NCI-H2227 (cell line): ENCODE data around the gene ARMH3.
"Not testable (repeated sequence)": the region's sequence is repeated elsewhere in the genome, so short reads cannot be mapped to it uniquely, and the experiment has no call there.

Experiments used
- DNase-seq: peaks from one replicate; lab custom pipeline; 2025; ENCODE audit not compliant: unreplicated experiment; lab: John Stamatoyannopoulos, UW

ARMH3 gene

GRCh38 chr10:102046095-102046494 is 9.9 kb downstream of the ARMH3 start:
- no peak for DNase-seq

- DNase-seq = no peak
Observed at GRCh38 chr10:102045292-102045691, 10.7 kb downstream of the ARMH3 start.

- no peak for DNase-seq
Observed at GRCh38 chr10:102040305-102041050, 15.5 kb downstream of the ARMH3 start.

GRCh38 chr10:102038410-102038809 is 17.6 kb downstream of the ARMH3 start:
- no peak for DNase-seq

GRCh38 chr10:102035807-102036206 is 20.2 kb downstream of the ARMH3 start:
- DNase-seq = not testable (repeated sequence)

GRCh38 chr10:102033787-102034186 is 22.2 kb downstream of the ARMH3 start:
- DNase-seq = no peak

GRCh38 chr10:102027261-102027660 is 28.7 kb downstream of the ARMH3 start:
- DNase-seq = no peak

- no peak for DNase-seq
Observed at GRCh38 chr10:102024799-102025198, 31.2 kb downstream of the ARMH3 start.

GRCh38 chr10:102020938-102021337 is 35.0 kb downstream of the ARMH3 start:
- no peak for DNase-seq

GRCh38 chr10:102017295-102017694 is 38.7 kb downstream of the ARMH3 start:
- no peak for DNase-seq

- no peak for DNase-seq
Observed at GRCh38 chr10:102016416-102016815, 39.6 kb downstream of the ARMH3 start.

GRCh38 chr10:102010961-102011360 is 45.0 kb downstream of the ARMH3 start:
- DNase-seq = no peak

- peak; percentile 78 for DNase-seq
Observed at GRCh38 chr10:102009801-102010425, 46.1 kb downstream of the ARMH3 start.

- DNase-seq = no peak
Observed at GRCh38 chr10:102007796-102008195, 48.2 kb downstream of the ARMH3 start.

- DNase-seq = not testable (repeated sequence)
Observed at GRCh38 chr10:102007031-102007430, 48.9 kb downstream of the ARMH3 start.

- no peak for DNase-seq
Observed at GRCh38 chr10:102004376-102004775, 51.6 kb downstream of the ARMH3 start.

- DNase-seq = no peak
Observed at GRCh38 chr10:102003541-102003940, 52.4 kb downstream of the ARMH3 start.

GRCh38 chr10:102001435-102002068 is 54.4 kb downstream of the ARMH3 start:
- DNase-seq = no peak

- DNase-seq = no peak
Observed at GRCh38 chr10:101997803-101998202, 58.2 kb downstream of the ARMH3 start.

GRCh38 chr10:101995451-101996063 is 60.4 kb downstream of the ARMH3 start:
- DNase-seq = no peak

- no peak for DNase-seq
Observed at GRCh38 chr10:101993651-101994200, 62.2 kb downstream of the ARMH3 start.
